Measurements from ENCODE around the gene AQP4.

AQP4 gene, protein sequence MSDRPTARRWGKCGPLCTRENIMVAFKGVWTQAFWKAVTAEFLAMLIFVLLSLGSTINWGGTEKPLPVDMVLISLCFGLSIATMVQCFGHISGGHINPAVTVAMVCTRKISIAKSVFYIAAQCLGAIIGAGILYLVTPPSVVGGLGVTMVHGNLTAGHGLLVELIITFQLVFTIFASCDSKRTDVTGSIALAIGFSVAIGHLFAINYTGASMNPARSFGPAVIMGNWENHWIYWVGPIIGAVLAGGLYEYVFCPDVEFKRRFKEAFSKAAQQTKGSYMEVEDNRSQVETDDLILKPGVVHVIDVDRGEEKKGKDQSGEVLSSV

DNA sequence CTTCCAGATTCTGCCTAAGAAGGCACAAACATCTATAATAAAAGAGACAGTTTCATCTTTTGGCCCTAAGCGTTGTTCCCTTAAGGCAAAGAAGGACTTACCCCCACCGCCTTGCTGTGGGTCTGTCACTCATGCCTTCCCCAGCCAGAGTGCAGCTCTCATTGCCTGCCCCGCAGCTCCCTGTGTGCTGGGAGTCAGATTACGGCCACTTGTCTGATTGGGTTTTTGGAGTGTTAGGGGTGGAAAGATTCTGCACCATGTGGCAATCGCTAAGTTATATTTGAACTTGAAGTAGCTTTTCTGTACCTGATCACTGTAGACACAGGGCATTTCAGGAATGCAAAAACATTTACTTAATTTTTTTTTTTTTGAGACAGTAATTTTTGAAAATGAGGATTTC is at the start of gene AQP4:
AQP4 (minus strand) TSS at position 151 of the 400 bp plus-strand sequence; CDS start at position 133, 18 bp downstream.
- no peak for DNase-seq

DNA sequence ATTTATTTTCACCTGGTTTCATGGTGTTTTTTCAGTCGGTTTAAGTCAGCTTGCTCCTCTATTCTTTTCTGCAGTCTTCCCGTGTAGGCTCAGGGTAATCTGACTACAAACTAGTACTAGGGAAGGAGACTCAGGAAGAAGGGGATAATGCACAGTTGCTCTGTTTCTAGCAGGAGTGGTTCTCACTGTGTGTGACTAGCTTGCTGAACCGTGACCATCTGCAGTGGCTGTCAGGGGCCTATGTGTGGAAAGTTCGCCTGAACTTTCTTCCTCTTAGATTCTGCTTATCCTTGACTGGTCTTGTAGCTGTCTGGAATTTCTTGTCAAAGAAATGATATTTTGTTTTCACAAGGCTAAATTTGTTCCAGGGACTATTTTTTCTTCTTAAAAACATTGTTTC is 46.3 kb upstream of the AQP4 start:
- no peak for DNase-seq

DNA sequence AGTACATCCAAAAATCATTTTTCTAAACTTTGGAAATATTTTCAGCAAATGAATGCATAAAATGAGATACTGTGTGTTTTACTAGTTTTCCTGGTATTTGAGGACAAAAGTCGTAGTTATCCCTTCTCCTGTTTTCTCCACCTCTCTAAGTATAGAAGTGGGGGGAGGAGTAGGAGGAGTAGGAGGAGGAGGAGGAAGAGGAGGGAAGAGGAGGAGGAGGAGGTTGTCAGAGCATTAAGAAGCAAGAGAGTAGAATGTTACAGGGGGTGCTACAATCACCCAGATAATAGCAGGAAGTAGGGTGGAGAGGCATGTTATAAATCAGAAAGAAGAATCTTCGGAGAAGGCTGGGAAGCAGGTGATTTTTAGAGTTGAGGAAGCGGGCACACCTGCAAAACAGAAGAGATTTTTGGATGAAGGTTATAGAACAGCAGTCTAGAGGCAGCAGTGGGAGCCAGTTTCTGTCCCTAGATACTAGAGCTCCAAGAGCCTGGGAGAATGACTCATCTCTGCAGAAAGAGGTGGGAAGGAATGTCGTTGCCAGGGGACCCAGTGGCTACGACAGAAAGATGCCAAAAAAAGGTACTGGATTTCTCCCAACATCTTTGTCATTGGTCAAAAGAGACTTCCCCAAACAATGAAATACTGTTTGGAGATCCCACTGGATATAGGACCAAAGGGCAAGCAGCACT is 44.2 kb upstream of the AQP4 start:
- DNase-seq, result no peak

DNA sequence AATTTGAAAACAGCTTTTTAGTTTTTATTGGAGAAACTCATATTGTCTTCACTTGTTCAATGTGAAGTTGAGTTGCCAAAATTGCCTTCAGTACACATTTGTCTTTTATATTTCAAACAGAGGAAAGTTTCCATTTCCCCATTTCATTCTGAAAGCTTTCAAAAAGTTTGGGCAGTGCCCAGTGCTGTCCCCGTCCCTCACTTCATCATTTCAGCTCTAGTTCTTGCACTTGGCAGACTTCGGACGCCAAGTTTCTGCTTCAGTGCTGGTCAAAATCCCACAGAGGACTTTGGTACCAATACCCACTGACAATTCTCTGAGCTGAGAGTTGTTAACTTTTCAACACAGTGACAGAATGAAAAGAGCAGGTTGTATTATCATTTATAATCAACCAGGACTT is 43.4 kb upstream of the AQP4 start:
- DNase-seq, result no peak

DNA sequence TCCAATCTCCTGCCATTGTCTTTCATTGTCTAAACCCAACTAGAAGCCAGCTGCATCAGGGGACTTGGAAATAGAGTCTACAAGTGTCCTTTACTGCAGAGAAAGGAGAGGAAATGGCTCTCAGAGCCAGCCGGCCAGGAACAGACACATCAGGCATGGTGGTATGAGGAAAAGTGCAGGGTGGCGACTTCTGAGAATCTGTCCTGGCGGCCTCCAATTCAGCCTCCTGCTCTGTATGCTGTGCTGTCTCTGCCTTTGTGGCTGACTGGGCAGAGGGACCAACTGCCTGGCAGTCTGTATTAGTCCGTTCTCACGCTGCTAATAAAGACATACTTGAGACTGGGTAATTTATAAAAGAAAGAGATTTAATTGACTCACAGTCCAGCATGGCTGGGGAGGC is 36.8 kb upstream of the AQP4 start:
- no peak for DNase-seq

DNA sequence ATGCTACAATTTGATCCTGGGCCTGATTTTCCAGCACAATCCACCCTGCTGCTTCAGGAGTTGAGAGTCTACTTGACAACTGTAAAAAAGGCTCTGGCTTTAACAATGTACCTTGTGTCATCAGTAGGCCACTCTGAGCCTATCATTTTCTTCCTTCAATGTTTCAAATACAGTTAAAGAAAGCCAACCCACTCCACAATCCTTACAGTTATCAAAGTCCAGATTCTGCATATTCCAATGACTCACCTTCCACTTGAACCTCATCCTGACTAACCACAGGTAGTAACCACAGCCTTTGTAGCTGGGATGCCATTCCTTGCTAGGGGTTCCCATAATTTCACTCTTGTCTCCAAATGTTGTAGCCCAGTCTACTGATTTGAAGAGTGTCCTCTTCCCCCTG is 35.5 kb upstream of the AQP4 start:
- DNase-seq, result no peak

DNA sequence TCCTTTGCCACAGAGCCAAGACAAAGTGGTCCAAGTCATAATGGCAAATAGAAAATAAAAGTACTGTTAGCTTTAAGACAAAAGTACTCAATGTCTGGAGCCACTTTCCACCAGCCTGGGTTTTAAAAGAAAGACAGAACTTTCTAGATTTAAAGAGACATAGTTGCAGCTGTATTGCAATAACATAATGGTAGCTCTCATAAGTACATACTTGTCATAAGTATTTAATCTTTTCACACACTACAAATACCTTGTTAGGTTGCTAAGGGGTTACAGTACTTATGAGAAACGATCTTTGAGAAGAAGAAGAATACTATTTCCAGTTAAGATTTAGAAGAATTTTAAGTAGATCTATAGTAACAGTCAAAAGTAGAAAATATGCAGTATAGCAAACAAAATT is 28.9 kb upstream of the AQP4 start:
- DNase-seq, result no peak

DNA sequence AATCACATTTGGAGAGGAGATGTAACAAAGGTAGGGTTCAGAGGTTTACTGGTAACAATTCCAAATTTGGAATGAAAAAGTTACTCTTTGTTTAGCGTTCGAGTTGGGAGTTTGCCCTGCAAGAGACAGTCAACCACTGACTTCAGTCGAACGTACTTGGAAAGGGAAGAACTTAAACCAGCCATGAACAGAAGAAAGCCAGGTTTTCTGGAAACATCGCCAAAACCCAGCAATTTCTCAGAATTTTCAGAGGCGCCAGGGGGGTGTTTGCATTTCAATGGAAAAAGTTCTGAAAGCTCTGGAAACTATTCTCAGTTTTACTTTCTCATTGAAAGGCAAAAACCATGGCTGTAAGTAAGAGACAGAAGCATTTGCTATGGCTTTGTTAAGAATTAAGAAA is 28.5 kb upstream of the AQP4 start:
- DNase-seq, result no peak

DNA sequence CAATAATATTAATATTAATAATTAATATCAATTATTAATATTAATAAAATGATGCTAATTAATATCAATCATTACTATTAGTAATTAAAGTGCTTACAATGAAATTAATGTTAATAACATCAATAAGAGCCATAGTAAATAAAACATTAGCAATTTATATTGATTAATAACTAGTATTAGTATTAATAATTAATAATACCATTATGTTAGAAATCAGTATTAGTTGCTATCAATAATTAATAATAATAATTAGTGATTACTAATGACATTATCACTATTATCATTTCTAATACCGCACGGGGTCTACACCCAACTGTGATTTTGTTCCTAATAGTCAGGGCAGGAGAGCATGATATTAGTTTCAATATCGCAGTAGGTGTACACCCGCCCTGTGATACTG is 22.8 kb upstream of the AQP4 start:
- DNase-seq, result no peak

DNA sequence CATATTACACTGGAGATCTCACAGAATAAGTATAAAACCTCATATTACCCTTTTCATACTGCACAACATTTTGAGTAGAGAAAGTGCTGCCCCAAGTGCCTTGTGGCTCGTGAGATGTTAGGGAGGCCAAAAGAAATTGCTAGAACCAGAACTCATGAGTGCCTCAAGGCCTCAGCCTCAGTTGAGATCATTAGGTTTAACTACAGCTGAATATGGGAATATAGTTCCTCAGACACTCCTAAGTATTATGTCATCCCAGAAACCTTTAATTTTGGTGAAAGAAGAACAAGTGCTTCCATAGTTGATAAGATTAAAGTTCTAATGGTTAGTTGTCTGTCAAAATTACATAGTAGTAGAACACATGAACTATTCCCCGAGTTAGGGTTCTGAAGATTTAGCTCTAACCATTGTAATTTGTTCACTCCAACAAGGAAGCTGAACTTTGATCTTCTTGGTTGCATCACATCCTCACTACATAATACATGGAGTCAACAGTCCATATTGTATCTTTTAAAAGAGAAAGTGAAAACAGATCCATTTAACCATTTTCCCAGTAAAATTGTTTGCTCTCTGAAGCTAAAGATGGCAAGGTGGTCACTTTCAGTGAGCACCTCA is 9.6 kb upstream of the AQP4 start:
- no peak for DNase-seq

DNA sequence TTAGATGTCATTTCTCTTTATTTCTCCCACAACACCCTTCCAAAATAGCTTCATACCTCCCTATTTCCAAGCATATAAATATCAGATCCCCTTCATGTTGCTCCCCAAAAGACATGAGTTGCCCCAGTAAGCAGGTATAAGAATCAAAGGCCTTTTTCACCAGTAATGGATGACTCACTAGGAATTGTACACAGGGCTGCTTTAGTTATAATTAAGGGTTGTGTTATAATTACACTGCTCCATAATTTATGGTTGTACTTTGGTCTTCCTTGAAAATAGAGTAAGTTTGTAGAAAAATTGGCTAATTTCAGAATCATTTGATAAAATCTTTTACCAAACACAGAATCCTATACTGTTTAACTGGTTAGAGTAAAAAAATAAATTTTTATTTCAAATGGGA is 8.8 kb upstream of the AQP4 start:
- DNase-seq, result no peak

DNA sequence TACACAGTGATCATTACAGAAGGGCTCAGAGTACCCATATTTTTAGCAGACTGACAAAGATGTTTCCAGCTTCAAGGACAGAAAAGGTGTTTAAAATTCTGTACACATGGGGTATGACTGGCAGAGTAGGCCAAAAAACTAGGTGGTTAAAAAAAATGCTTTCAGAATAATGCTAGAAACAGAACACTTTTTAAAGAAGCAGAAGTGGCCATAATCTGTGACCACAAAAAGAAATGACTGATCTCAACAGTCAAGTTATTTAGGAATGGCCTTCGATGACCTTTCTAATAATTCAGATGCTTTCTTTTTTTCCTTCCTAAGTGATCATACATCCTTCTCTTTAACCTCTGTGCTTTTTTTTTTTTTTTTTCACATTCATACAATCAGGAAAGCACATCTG is 4.1 kb upstream of the AQP4 start:
- no peak for DNase-seq

DNA sequence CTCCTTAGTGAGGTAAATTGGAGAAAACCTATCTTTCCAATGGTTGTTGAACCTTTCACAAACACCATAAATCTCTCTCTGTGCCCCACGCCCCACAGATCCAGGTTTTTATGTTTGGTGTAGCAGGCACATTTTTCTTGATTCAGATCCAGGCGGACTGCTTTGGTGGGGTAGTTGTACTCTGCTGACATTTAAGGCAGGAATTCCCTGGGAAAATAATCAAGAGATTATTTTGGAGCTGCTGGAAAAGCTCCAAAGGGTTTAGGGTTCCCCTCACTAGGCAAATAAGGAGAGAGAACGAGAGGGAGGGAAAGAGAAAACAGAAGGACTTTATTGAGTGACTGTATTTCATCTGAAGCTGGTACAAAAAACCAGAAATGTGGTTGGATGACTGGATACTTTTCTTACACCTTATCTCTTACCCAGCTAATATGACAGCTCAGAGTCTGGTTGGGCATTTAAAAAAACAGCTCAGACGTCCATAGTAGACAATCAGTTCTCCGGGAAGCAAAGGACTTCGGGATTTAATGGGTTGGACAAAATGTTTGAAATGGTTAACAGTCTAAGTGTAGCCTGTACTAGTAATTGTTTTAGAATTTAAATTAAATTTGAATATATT is 3.6 kb upstream of the AQP4 start:
- DNase-seq, result no peak

DNA sequence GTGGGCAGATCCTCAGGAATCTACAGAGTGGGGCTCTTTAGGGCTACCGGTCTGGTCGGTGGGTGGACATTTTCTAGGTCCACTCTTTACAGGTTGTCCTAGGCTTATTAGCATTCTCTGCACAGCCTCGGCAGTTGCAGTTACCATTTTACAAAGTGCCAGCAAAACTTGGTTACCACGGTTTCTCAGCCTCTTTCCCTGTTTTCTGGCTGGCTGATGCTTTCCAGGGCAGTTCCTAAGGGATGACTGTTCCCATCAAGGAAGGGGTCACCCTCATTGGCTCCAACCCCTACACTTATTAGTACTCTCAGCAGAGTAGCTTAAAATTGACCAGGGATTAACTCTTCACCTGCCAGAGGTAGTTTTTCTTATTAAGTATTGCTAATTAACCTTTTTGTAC is 2.0 kb upstream of the AQP4 start:
- no peak for DNase-seq

DNA sequence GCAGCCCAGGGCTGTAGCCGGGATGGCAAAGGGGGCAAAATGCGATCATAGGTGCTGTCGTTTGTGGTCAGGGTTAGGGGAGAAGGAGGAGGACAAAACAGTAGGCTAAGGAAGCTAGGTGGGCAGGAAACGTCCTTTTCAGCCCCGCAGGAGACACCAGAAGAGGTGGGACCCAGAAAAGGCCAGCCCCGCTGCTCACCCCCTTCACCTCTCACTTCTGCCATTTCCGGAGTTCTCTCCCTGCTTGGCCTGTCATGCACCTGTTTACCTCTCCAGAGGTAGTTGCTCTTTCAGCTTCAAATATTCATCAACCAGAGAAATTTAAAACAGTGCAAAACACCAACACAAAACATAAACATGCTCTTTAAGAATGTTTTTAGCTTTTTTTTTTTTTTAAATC is 849 bp downstream of the AQP4 start:
- no peak for DNase-seq

DNA sequence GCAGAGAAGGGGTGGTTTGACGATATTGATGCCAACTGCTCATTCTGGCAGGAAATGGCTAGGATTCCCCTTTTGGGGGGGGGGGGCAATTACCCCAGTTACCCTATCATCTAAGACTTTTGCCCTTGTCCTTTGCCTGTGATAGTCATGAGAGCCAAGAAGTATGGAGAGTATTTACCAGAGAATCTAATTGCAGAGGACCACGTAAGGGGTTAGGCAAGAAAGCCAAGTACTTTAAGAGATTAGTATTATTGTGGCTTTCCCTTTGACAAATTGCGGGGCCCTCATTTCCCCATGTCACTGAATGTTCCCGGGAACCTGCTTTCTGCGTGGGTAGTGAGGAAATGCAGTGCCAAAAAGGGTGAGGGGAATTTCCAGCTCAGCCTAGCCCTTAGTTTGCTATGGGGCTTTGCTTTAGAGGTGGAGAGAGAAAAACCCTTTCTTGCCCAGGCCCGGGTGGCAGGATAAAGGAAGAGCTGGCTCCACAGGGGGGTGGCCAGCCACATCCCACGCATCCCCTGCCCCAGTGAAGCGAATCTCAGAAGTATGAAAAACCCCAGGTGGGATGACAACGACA is 1.5 kb downstream of the AQP4 start:
- DNase-seq, result no peak

DNA sequence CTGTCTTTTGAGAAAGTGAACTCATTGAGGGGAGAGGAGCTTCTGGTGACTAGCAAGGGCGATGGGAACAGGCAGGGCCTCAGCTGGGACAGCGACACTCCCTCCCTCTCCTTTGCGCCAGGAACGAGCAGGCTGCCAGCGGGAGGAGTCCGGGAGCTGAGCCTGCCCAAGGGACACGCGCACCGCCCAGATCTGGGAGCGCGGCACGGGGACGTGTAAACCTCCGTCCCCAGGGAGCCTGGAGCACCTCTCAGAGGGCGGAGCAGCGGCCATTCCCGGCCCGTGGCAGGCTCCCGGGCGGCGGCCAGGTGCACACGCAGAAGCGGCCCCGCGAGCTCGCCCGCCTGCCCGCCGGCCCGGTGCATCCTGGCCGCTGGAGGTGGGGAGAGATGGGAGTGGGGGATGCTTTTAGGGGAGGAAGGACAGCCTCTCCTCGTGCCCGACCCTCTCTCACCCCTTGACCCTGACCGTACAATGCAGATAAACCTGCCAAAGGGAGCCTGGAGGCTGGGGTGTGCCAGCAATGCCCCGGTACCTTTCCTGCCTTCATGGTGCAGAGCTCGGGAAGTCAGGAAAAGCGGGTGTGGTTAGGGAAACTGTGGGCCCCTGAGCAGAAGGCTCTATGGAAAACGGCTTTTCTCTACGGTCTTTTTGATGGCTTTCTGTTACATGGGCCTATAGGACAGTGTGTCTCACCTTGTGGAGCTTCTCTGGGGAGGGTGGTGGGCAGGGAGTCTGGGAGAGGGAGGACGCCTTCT is 2.2 kb downstream of the AQP4 start:
- DNase-seq, result peak; percentile 89

DNA sequence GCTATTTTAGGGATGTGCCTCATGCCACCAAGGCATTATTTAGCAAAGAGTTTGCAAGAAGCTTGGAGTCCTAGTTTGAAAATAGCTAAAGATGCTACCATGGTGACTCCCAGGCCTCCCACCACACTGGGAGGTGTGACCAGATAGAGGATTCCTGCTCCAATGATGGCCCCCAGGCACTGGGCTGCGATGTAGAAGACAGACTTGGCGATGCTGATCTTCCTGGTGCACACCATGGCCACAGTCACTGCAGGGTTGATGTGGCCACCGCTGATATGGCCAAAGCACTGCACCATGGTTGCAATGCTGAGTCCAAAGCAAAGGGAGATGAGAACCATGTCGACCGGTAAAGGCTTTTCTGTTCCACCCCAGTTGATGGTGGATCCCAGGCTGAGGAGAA is 3.4 kb downstream of the AQP4 start:
- DNase-seq, result no peak

DNA sequence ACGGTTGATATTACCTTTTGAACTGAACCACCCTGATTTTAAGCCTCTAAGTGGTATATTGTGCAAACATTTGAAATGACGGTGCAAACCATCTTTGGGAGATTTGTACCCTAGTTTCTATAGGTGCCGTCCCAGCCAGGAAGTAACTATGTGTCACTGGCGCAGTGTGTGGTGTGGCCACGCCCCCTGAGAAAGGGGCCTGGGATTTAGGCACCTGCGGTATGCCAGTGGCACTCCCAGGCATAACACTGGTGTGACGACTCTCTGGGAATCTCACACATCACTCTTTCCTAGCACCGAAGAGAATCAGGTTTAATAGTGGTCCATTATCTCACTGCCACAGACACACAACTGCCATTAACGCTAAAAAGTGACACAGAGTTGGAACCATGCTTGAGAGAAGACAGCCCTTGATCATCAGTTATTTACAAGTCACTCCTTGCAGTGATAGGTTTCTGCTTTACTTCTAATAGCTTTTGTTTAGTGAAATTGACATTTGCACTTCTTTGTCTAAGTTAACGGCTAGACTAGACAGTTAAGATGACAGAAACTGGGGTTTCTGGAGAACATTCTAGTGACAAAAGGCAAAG is 11.1 kb downstream of the AQP4 start:
- no peak for DNase-seq

DNA sequence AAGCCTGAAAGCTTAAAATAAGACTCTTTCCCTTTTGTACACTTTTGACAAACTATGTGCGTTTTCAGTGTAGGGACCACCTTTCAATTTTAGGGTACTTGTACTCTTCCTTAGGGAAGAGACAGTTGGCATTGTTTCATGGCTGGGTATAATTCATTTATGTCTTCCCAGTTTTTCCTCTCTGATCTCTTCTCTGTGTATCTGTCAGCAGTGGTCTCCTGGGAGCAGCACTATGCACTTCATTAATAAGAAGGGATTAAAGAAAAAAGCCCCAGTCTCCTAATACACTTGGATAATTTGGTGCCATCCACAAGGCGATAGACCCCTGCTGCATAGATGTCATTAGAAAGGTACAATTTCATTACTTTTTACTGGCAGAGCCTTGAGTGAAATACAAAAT is 12.1 kb downstream of the AQP4 start:
- no peak for DNase-seq

DNA sequence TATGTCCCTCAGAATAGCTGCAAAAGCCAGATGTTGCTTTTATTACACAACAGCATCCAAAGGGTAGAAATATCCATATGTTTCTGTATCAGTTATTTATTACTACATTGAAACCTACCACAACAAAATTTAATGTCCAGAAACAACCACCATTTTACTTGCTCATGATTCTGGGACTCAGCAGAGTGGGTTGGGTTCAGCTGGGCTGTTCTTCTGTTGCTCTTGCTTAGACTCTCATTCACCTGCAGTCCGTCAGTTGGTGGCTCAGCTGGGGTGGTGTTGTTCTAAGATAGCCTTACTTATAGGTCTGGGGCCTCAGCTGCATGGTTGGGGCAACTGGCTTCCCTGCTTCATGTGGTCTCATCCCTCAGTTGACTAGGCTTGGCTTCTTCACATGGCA is 21.7 kb downstream of the AQP4 start:
- no peak for DNase-seq

DNA sequence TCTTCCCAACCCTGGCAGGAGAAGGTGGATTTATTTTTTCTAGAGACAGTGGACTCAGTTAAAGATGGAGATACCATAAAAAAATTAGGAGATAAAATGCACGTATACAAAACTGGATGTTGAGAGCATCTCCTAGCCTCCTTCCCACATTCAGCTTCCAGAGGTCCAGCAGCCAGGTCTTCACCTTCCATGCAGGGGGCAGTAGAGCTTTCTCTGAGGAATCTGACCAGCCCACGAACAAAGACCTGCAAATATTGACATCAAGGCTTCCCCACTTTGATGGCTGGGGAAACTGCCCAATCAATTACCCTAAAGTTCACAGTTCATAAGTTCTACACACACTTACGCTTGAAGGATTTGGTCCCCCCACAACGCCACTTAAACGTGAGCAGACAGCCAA is 24.5 kb downstream of the AQP4 start:
- DNase-seq, result no peak

Data from DMS153 (cell line).